Measurements from ENCODE around the gene CD207.
"Not testable (repeated sequence)": the region's sequence is repeated elsewhere in the genome, so short reads cannot be mapped to it uniquely, and the experiment has no call there.

GRCh38 chr2:70797996-70798395, 37.6 kb downstream of the CD207 start:
- TF ChIP-seq CTCF, POLR2A (IDR thresholded peaks at IDR 0.05): not testable (repeated sequence)
